NCI-H748 (cell line): ENCODE measurements around the gene OR1J1.

Source experiments
- DNase-seq: peaks from one replicate; lab custom pipeline; 2025; ENCODE audit not compliant: unreplicated experiment; lab: John Stamatoyannopoulos, UW

OR1J1 gene

GRCh38 chr9:122445155-122445749 lies 32.5 kb downstream of the OR1J1 start:
- DNase-seq, result no peak

- DNase-seq, result no peak
Measured at GRCh38 chr9:122444041-122444733, 33.5 kb downstream of the OR1J1 start.

- no peak for DNase-seq
Measured at GRCh38 chr9:122442568-122442967, 35.2 kb downstream of the OR1J1 start.
